Measurements from ENCODE around the gene METTL16. TPM values are rescaled to one million over a fixed set of nuclear protein-coding genes. Genes with fewer than 3 reads are reported as not detected.

The METTL16 gene
- total RNA-seq, 2 experiments from 2014 or later = 26.6 to 41.5 TPM

- DNase-seq (ENCODE audit: low spot score) = no peak
- TF ChIP-seq CTCF (conservative IDR thresholded peaks at IDR 0.05; ENCODE audit: low read length) (no peak), EZH2phosphoT487 (IDR thresholded peaks at IDR 0.05; ENCODE audit: borderline replicate concordance, low read depth, low read length) (no peak)
- Histone ChIP-seq H3K4me1 (ENCODE audit: insufficient read depth, low read length, poor library complexity, severe bottlenecking) (no peaks in the 10 kb centered on the region), H2AFZ (ENCODE audit: low read length) (no peak overlapping the region), H3K4me2 (ENCODE audit: low read length) (no peak overlapping the region), H4K20me1 (ENCODE audit: insufficient read depth, low read length) (no peaks in the 10 kb centered on the region), H3K79me2 (ENCODE audit: insufficient read depth, low read depth, low read length) (no peaks in the 10 kb centered on the region), H3K4me3 (ENCODE audit: low read depth, low read length, poor library complexity, severe bottlenecking) (no peak overlapping the region), H3K9me2 (ENCODE audit: insufficient read depth, low read length) (no peaks in the 10 kb centered on the region), H3K27ac (ENCODE audit: low read depth, low read length, poor library complexity, severe bottlenecking) (no peak overlapping the region), H3K9me3 (ENCODE audit: low read length) (no peaks in the 10 kb centered on the region), H3K36me3 (ENCODE audit: insufficient read depth, low read length) (no peaks in the 10 kb centered on the region)
- POLR2A ChIA-PET = no interaction called here
- intact Hi-C loops (cut with micrococcal nuclease; ENCODE audit: unreplicated experiment) = no loop called here
- CTCF ChIA-PET (ENCODE audit: unreplicated experiment) = no interaction called here
- no TSS peak for BruUV-seq (replicated peaks)
These were observed 141.5 kb downstream of the METTL16 start for GRCh38 chr17:2370211-2370589.

GRCh38 chr17:2369551-2370210, 142.0 kb downstream of the METTL16 start:
- TF ChIP-seq EZH2phosphoT487 (IDR thresholded peaks at IDR 0.05; ENCODE audit: borderline replicate concordance, low read depth, low read length) (no peak), CTCF (conservative IDR thresholded peaks at IDR 0.05; ENCODE audit: low read length) (peak; percentile 50)
- H3K27ac ChIP-seq (ENCODE audit: low read depth, low read length, poor library complexity, severe bottlenecking) = no peak overlapping the region
- intact Hi-C loops (cut with micrococcal nuclease; ENCODE audit: unreplicated experiment) = no loop called here
- CTCF ChIA-PET (ENCODE audit: unreplicated experiment) = no interaction called here
- POLR2A ChIA-PET = interaction anchor here (0.5 kb wide), 1 partner anchor 105 kb away, joined by 3 read pairs; no protein-coding TSS in a partner anchor
- no peaks in the 10 kb centered on the region for H3K9me2 ChIP-seq (ENCODE audit: insufficient read depth, low read length)
- H3K4me1 ChIP-seq (ENCODE audit: insufficient read depth, low read length, poor library complexity, severe bottlenecking) = no peaks in the 10 kb centered on the region
- H3K9me3 ChIP-seq (ENCODE audit: low read length) = no peaks in the 10 kb centered on the region
- no peak overlapping the region for H2AFZ ChIP-seq (ENCODE audit: low read length)
- H3K79me2 ChIP-seq (ENCODE audit: insufficient read depth, low read depth, low read length) = no peaks in the 10 kb centered on the region
- no peak overlapping the region for H3K4me3 ChIP-seq (ENCODE audit: low read depth, low read length, poor library complexity, severe bottlenecking)
- DNase-seq (ENCODE audit: low spot score) = peak; percentile 28
- no peaks in the 10 kb centered on the region for H4K20me1 ChIP-seq (ENCODE audit: insufficient read depth, low read length)
- no peak overlapping the region for H3K4me2 ChIP-seq (ENCODE audit: low read length)
- no TSS peak for BruUV-seq (replicated peaks)
- H3K36me3 ChIP-seq (ENCODE audit: insufficient read depth, low read length) = no peaks in the 10 kb centered on the region

- Histone ChIP-seq H3K9me2 (ENCODE audit: insufficient read depth, low read length) (no peaks in the 10 kb centered on the region), H3K4me1 (ENCODE audit: insufficient read depth, low read length, poor library complexity, severe bottlenecking) (no peaks in the 10 kb centered on the region), H4K20me1 (ENCODE audit: insufficient read depth, low read length) (no peaks in the 10 kb centered on the region), H3K9me3 (ENCODE audit: low read length) (no peaks in the 10 kb centered on the region), H2AFZ (ENCODE audit: low read length) (no peak overlapping the region), H3K4me3 (ENCODE audit: low read depth, low read length, poor library complexity, severe bottlenecking) (no peak overlapping the region), H3K79me2 (ENCODE audit: insufficient read depth, low read depth, low read length) (no peaks in the 10 kb centered on the region), H3K36me3 (ENCODE audit: insufficient read depth, low read length) (no peaks in the 10 kb centered on the region), H3K27ac (ENCODE audit: low read depth, low read length, poor library complexity, severe bottlenecking) (no peak overlapping the region), H3K4me2 (ENCODE audit: low read length) (no peak overlapping the region)
- BruUV-seq (replicated peaks) = no TSS peak
- ChIA-PET CTCF (ENCODE audit: unreplicated experiment) (no interaction called here), POLR2A (interaction anchor here (0.5 to 0.6 kb wide), 2 partner anchors 105 to 1598 kb away, joined by 3 to 4 read pairs; no protein-coding TSS in a partner anchor)
- intact Hi-C loops (cut with micrococcal nuclease; ENCODE audit: unreplicated experiment) = no loop called here
- no peak for DNase-seq (ENCODE audit: low spot score)
- TF ChIP-seq EZH2phosphoT487 (IDR thresholded peaks at IDR 0.05; ENCODE audit: borderline replicate concordance, low read depth, low read length) = no peak
- TF ChIP-seq CTCF (conservative IDR thresholded peaks at IDR 0.05; ENCODE audit: low read length) = no peak
These were observed 142.6 kb downstream of the METTL16 start for GRCh38 chr17:2369039-2369438.
